HCT116 (cell line): Measurements from ENCODE around the gene SARS1. TPM values are rescaled to one million over a fixed set of nuclear protein-coding genes. Genes with fewer than 3 reads are reported as not detected.

ENCODE experiments used
- ATAC-seq: fragments of 200-7000 bp; cut with Tn5 transposase; 2 replicates; pipeline ENCODE4 v1.9.1; 2020; ENCODE audit warnings: mild to moderate bottlenecking, moderate library complexity
- BruUV-seq: library from RNA; stranded (reverse); fragments of 400-500 nt; replicated peaks from 2 replicates; lab custom pipeline; 2021; lab: Mats Ljungman, UMichigan
- CTCF ChIA-PET: fragments of 300-600 bp; sonication (Branson Sonifier 250); formaldehyde crosslinking; loops from one replicate; lab custom pipeline; 2021; ENCODE audit warnings: antibody characterized with exemption; lab: Charles Lee
- POLR2A ChIA-PET: fragments of 300-600, 350-600 bp; sonication (Branson Sonifier 250); formaldehyde crosslinking; loops from one replicate; lab custom pipeline; 2021; ENCODE audit warnings: antibody characterized with exemption; lab: Charles Lee
- RAD21 ChIA-PET, 2 experiments: fragments of 300-600 bp; sonication (Branson Sonifier 250); formaldehyde crosslinking; loops; one replicate each; lab custom pipeline; 2023; ENCODE audit warnings: low total read pairs in 2 of 2; ENCODE audit not compliant: uncharacterized antibody in 2 of 2, unreplicated experiment in 2 of 2, low non-redundant PET in 1 of 2; lab: Charles Lee
- DNase-seq: peaks from one replicate; pipeline ENCODE4 v3.0.0-alpha.2; 2010; ENCODE audit warnings: low read depth, low spot score
- H2AFZ ChIP-seq: fragments of 200-600 bp; shearing (Covaris generic), sonication (generic); 2 replicates; pipeline ENCODE4 v1.6.1; 2017; ENCODE audit warnings: low read depth, mixed run types, mixed read lengths, antibody characterized with exemption, low read length; ENCODE audit not compliant: poor library complexity, severe bottlenecking
- H3K27ac ChIP-seq: 2 replicates; pipeline ENCODE4 v1.5.1; 2012; ENCODE audit warnings: low read depth, low read length
- H3K27me3 ChIP-seq: fragments of 200-600 bp; sonication (generic); 2 replicates; pipeline ENCODE4 v1.6.1; 2016; ENCODE audit warnings: mixed run types, low read length, mixed read lengths; ENCODE audit not compliant: insufficient read depth
- H3K36me3 ChIP-seq, 2 experiments: fragments of 200-500 bp in 1 of 2; fragments of 200-600 bp in 1 of 2; sonication (Bioruptor generic) in 1 of 2; sonication (generic) in 1 of 2; 2 replicates each; pipeline versions ENCODE4 v1.5.1 to v1.6.1; 2014 to 2016; ENCODE audit warnings: low read length in 2 of 2, inconsistent platforms in 1 of 2, mixed read lengths in 1 of 2, mixed run types in 1 of 2; ENCODE audit not compliant: insufficient read depth in 2 of 2, control insufficient read depth in 1 of 2
- H3K4me1 ChIP-seq, 2 experiments: fragments of 200-600 bp in 1 of 2; sonication (generic) in 1 of 2; 2 replicates each; pipeline versions ENCODE4 v1.5.1 to v1.6.1; 2012 to 2017; ENCODE audit warnings: low read length in 2 of 2, inconsistent platforms in 1 of 2, mild to moderate bottlenecking in 1 of 2, mixed read lengths in 1 of 2, mixed run types in 1 of 2, moderate library complexity in 1 of 2; ENCODE audit not compliant: insufficient read depth in 2 of 2, control insufficient read depth in 1 of 2
- H3K4me2 ChIP-seq: fragments of 200-600 bp; sonication (generic); 2 replicates; pipeline ENCODE4 v1.6.1; 2017; ENCODE audit warnings: mixed run types, low read length, mixed read lengths
- H3K4me3 ChIP-seq, 2 experiments: fragments of 200-600 bp in 1 of 2; sonication (generic) in 1 of 2; replicated peaks in 1 of 2; 2 replicates each; pipeline ENCODE4 v1.5.1; 2011 to 2016; ENCODE audit warnings: low read length in 2 of 2, control low read depth in 1 of 2, low read depth in 1 of 2, mild to moderate bottlenecking in 1 of 2, mixed read lengths in 1 of 2, mixed run types in 1 of 2
- H3K79me2 ChIP-seq: fragments of 200-600 bp; sonication (generic); 2 replicates; pipeline ENCODE4 v1.6.1; 2017; ENCODE audit warnings: mild to moderate bottlenecking, mixed run types, low read length, moderate library complexity, mixed read lengths; ENCODE audit not compliant: insufficient read depth
- H3K9ac ChIP-seq: fragments of 200-600 bp; sonication (generic); 2 replicates; pipeline ENCODE4 v1.6.1; 2016; ENCODE audit warnings: low read length, mixed read lengths
- H3K9me2 ChIP-seq: fragments of 200-600 bp; sonication (generic), shearing (Covaris generic); 2 replicates; pipeline ENCODE4 v1.6.1; 2017; ENCODE audit warnings: mixed run types, mild to moderate bottlenecking, moderate library complexity; ENCODE audit not compliant: insufficient read depth
- H3K9me3 ChIP-seq, 2 experiments: fragments of 200-500 bp in 1 of 2; fragments of 200-600 bp in 1 of 2; sonication (Bioruptor generic) in 1 of 2; sonication (generic) in 1 of 2; 2 replicates each; pipeline ENCODE4 v1.6.1; 2014 to 2017; ENCODE audit warnings: low read length in 2 of 2, mixed read lengths in 2 of 2, inconsistent platforms in 1 of 2, low read depth in 1 of 2, mild to moderate bottlenecking in 1 of 2, mixed run types in 1 of 2, moderate library complexity in 1 of 2; ENCODE audit not compliant: control insufficient read depth in 1 of 2, insufficient read depth in 1 of 2
- H4K20me1 ChIP-seq: fragments of 200-600 bp; sonication (generic), shearing (Covaris generic); 2 replicates; pipeline ENCODE4 v1.6.1; 2017; ENCODE audit warnings: mixed run types, mild to moderate bottlenecking, moderate library complexity; ENCODE audit not compliant: insufficient read depth
- ATF3 ChIP-seq: IDR thresholded peaks from 2 replicates; pipeline ENCODE4 v1.6.1; 2012
- CBX3 ChIP-seq: IDR thresholded peaks from 2 replicates; pipeline ENCODE4 v1.6.1; 2012; ENCODE audit warnings: low read depth
- CEBPB ChIP-seq: IDR thresholded peaks from 2 replicates; pipeline ENCODE4 v1.6.1; 2012; ENCODE audit warnings: low read depth
- CTCF ChIP-seq, 3 experiments: fragments of 200-600 bp in 1 of 3; sonication (generic) in 1 of 3; IDR thresholded peaks in 2 of 3; conservative IDR thresholded peaks in 1 of 3; 2 replicates each; pipeline ENCODE4 v1.5.1; 2012 to 2017; ENCODE audit warnings: low read depth in 2 of 3, low read length in 2 of 3, antibody characterized with exemption in 1 of 3, borderline replicate concordance in 1 of 3, control low read depth in 1 of 3, mild to moderate bottlenecking in 1 of 3, mixed read lengths in 1 of 3, mixed run types in 1 of 3, moderate library complexity in 1 of 3; ENCODE audit not compliant: insufficient read depth in 1 of 3
- ELF1 ChIP-seq: IDR thresholded peaks from 2 replicates; pipeline ENCODE4 v1.6.1; 2012; ENCODE audit warnings: low read depth, borderline replicate concordance
- EZH2 ChIP-seq: fragments of 200-600 bp; sonication (generic); IDR thresholded peaks from 2 replicates; pipeline ENCODE4 v1.6.1; 2017; ENCODE audit warnings: antibody characterized with exemption, mixed run types
- EZH2phosphoT487 ChIP-seq: fragments of 200-600 bp; IDR thresholded peaks from 2 replicates; pipeline ENCODE4 v1.6.1; 2018; ENCODE audit warnings: antibody characterized with exemption, borderline replicate concordance
- MAX ChIP-seq: IDR thresholded peaks from 2 replicates; pipeline ENCODE4 v1.6.1; 2012
- POLR2A ChIP-seq: IDR thresholded peaks from 2 replicates; pipeline ENCODE4 v1.7.0; 2011; ENCODE audit warnings: borderline replicate concordance; ENCODE audit not compliant: insufficient read depth, insufficient read length; ENCODE audit errors: extremely low read depth
- POLR2AphosphoS5 ChIP-seq: IDR thresholded peaks from 2 replicates; pipeline ENCODE4 v1.6.1; 2011; ENCODE audit warnings: mild to moderate bottlenecking, low read depth, low read length, moderate library complexity
- REST ChIP-seq: IDR thresholded peaks from 2 replicates; pipeline ENCODE4 v1.6.1; 2012; ENCODE audit warnings: low read depth
- SIN3A ChIP-seq: IDR thresholded peaks from 2 replicates; pipeline ENCODE4 v1.6.1; 2012; ENCODE audit warnings: low read depth
- SP1 ChIP-seq: IDR thresholded peaks from 2 replicates; pipeline ENCODE4 v1.6.1; 2012; ENCODE audit warnings: low read depth
- SRF ChIP-seq: IDR thresholded peaks from 2 replicates; pipeline ENCODE4 v1.6.1; 2012; ENCODE audit warnings: low read depth
- TCF7L2 ChIP-seq: IDR thresholded peaks from 2 replicates; pipeline ENCODE4 v1.7.0; 2011; ENCODE audit warnings: borderline replicate concordance, inconsistent platforms; ENCODE audit not compliant: insufficient read depth, insufficient read length; ENCODE audit errors: extremely low read depth
- YY1 ChIP-seq: IDR thresholded peaks from 2 replicates; pipeline ENCODE4 v1.6.1; 2011; ENCODE audit warnings: low read length, low read depth, moderate library complexity, mild to moderate bottlenecking; ENCODE audit not compliant: insufficient replicate concordance; ENCODE audit errors: extremely low read depth
- ZFX ChIP-seq: fragments of 450-650 bp; IDR thresholded peaks from 2 replicates; pipeline ENCODE4 v1.6.1; 2017
- intact Hi-C: fragments of 100-400 bp; cut with micrococcal nuclease; formaldehyde crosslinking; loops from 2 replicates; pipeline ENCODE4 v1.10.0; 2022
- total RNA-seq: library from RNA; stranded (reverse); gene quantifications from one replicate; pipeline ENCODE4 v1.2.1, GENCODE V29; 2021; ENCODE audit not compliant: unreplicated experiment

SARS1 gene
- total RNA-seq, 1 experiment from 2014 or later: 206 TPM

GRCh38 chr1:109282952-109283747 lies 69.4 kb downstream of the SARS1 start, which contains the start of gene PSRC1:
Gene PSRC1 (minus strand): TSS chr1:109283145.
- no peaks in the 10 kb centered on the region for H4K20me1 ChIP-seq
- peaks cover 8 to 23% of the 10 kb centered on the region in 2 experiments; a peak in 2 of 4 replicates for H3K36me3 ChIP-seq
- H3K27ac ChIP-seq: peak within 1 kb of the TSS; percentile 80
- H3K9me3 ChIP-seq: no peaks in the 10 kb centered on the region
- ChIA-PET POLR2A (interaction anchor here (0.6 to 1.1 kb wide), 6 partner anchors 13 to 117 kb away, joined by 3 read pairs; no protein-coding TSS in a partner anchor), CTCF (interaction anchor here (0.7 to 1.9 kb wide), 5 partner anchors 113 to 250 kb away, joined by 3 to 18 read pairs (median 4); no protein-coding TSS in a partner anchor), RAD21 (no interaction called here)
- peaks cover 18% of the 10 kb centered on the region; the same call in 1 of the 2 replicates for H3K79me2 ChIP-seq
- H3K9ac ChIP-seq: peak within 1 kb of the TSS; percentile 79
- H3K27me3 ChIP-seq: no peaks in the 10 kb centered on the region
- peak within 1 kb of the TSS; percentile 78 to 87 for H3K4me3 ChIP-seq
- peak within 1 kb of the TSS; percentile 88 for H3K4me2 ChIP-seq
- no peak within 1 kb of the TSS for H2AFZ ChIP-seq
- H3K9me2 ChIP-seq: no peaks in the 10 kb centered on the region
- ATAC-seq: peak; percentile 97
- BruUV-seq: TSS peak; percentile 96
- peak; percentile 86 for DNase-seq
- peaks cover 8 to 15% of the 10 kb centered on the region in 2 experiments; a peak in 3 of 4 replicates for H3K4me1 ChIP-seq
- intact Hi-C loops: no loop called here
- no peak for TF ChIP-seq TCF7L2
- TF ChIP-seq REST: no peak
- TF ChIP-seq YY1: peak; percentile 41
- TF ChIP-seq EZH2: no peak
- no peak for TF ChIP-seq ZFX
- TF ChIP-seq CEBPB: no peak
- TF ChIP-seq SRF: no peak
- TF ChIP-seq POLR2A: peak; percentile 82
- peak; percentile 90 for TF ChIP-seq POLR2AphosphoS5
- TF ChIP-seq SP1: peak; percentile 64
- no peak for TF ChIP-seq EZH2phosphoT487
- TF ChIP-seq MAX: peak; percentile 83
- TF ChIP-seq SIN3A: peak; percentile 44; the same call in 1 of the 2 replicates
- TF ChIP-seq CBX3: no peak
- no peak for TF ChIP-seq ELF1
- no peak for TF ChIP-seq ATF3
- TF ChIP-seq CTCF (IDR thresholded peaks at IDR 0.05 in 2 of 3, conservative IDR thresholded peaks at IDR 0.05 in 1 of 3; ENCODE audit: borderline replicate concordance in 1 of 3, insufficient read depth in 1 of 3, low read depth in 2 of 3, low read length in 2 of 3): peak in 2 of 3 experiments; percentile 5 to 18; a peak in 1 of 6 replicates
